ENCODE measurements around the gene CCR2.

- TF ChIP-seq CTCF (IDR thresholded peaks at IDR 0.05) (no peak), POLR2A (IDR thresholded peaks at IDR 0.05) (no peak)
These were observed 19.0 kb upstream of the CCR2 start for GRCh38 chr3:46334741-46335478.
